Nephron progenitor cell (in vitro differentiated cells): ENCODE measurements around the gene PRCC.
"Not testable (repeated sequence)": the region's sequence is repeated elsewhere in the genome, so short reads cannot be mapped to it uniquely, and the experiment has no call there.

Experiments used
- DNase-seq: peaks from one replicate; pipeline ENCODE4 v3.0.0; 2021
- H3K27ac Mint-ChIP-seq: 2 replicates; pipeline ENCODE4 v1.8.0; 2021; ENCODE audit warnings: mild to moderate bottlenecking, moderate library complexity, mixed read lengths
- H3K27me3 Mint-ChIP-seq: 2 replicates; pipeline ENCODE4 v1.8.0; 2021; ENCODE audit warnings: mild to moderate bottlenecking, low read depth, mixed read lengths; ENCODE audit not compliant: poor library complexity
- H3K36me3 Mint-ChIP-seq: 2 replicates; pipeline ENCODE4 v1.8.0; 2021; ENCODE audit warnings: low read depth, mixed read lengths
- H3K4me1 Mint-ChIP-seq: 2 replicates; pipeline ENCODE4 v1.8.0; 2021; ENCODE audit warnings: mixed read lengths
- H3K4me3 Mint-ChIP-seq: 2 replicates; pipeline ENCODE4 v1.8.0; 2021; ENCODE audit warnings: mild to moderate bottlenecking, moderate library complexity, mixed read lengths
- H3K9me3 Mint-ChIP-seq: 2 replicates; pipeline ENCODE4 v1.8.0; 2021; ENCODE audit warnings: mild to moderate bottlenecking, moderate library complexity, mixed read lengths
- CTCF ChIP-seq: fragments of 200-600 bp; sonication (generic); IDR thresholded peaks from 2 replicates; pipeline ENCODE4 v1.5.0; 2021; ENCODE audit warnings: antibody characterized with exemption

PRCC gene

GRCh38 chr1:156754219-156754618 lies 13.1 kb upstream of the PRCC start:
- H3K27ac Mint-ChIP-seq: no peak overlapping the region

GRCh38 chr1:156755527-156755950 lies 11.8 kb upstream of the PRCC start:
- no peak for DNase-seq
- TF ChIP-seq CTCF: no peak

More at GRCh38 chr1:156754219-156754618, 13.1 kb upstream of the PRCC start:
- Mint-ChIP-seq H3K27me3 (no peaks in the 10 kb centered on the region), H3K4me1 (peaks cover 29% of the 10 kb centered on the region), H3K4me3 (peak overlapping the region; percentile 49), H3K36me3 (no peaks in the 10 kb centered on the region), H3K9me3 (no peaks in the 10 kb centered on the region)
- TF ChIP-seq CTCF: no peak
- no peak for DNase-seq

GRCh38 chr1:156756355-156756754 lies 11.0 kb upstream of the PRCC start:
- no peak overlapping the region for H3K4me3 Mint-ChIP-seq
- H3K27me3 Mint-ChIP-seq: no peaks in the 10 kb centered on the region
- no peaks in the 10 kb centered on the region for H3K36me3 Mint-ChIP-seq

More at GRCh38 chr1:156755527-156755950, 11.8 kb upstream of the PRCC start:
- H3K36me3 Mint-ChIP-seq: no peaks in the 10 kb centered on the region
- H3K27me3 Mint-ChIP-seq: no peaks in the 10 kb centered on the region
- H3K9me3 Mint-ChIP-seq: no peaks in the 10 kb centered on the region
- peaks cover 27% of the 10 kb centered on the region for H3K4me1 Mint-ChIP-seq
- no peak overlapping the region for H3K4me3 Mint-ChIP-seq
- peak overlapping the region; percentile 48 for H3K27ac Mint-ChIP-seq

GRCh38 chr1:156757572-156758253 lies 9.6 kb upstream of the PRCC start:
- H3K4me1 Mint-ChIP-seq: peaks cover 23% of the 10 kb centered on the region
- not testable (repeated sequence) for H3K27ac Mint-ChIP-seq, H3K36me3 Mint-ChIP-seq, H3K4me3 Mint-ChIP-seq, DNase-seq, H3K9me3 Mint-ChIP-seq, H3K27me3 Mint-ChIP-seq

More at GRCh38 chr1:156756355-156756754, 11.0 kb upstream of the PRCC start:
- DNase-seq: no peak
- no peak overlapping the region for H3K27ac Mint-ChIP-seq
- no peaks in the 10 kb centered on the region for H3K9me3 Mint-ChIP-seq
- no peak for TF ChIP-seq CTCF
- peaks cover 25% of the 10 kb centered on the region for H3K4me1 Mint-ChIP-seq

- no peak overlapping the region for H3K27ac Mint-ChIP-seq
- no peak for TF ChIP-seq CTCF
- H3K4me3 Mint-ChIP-seq: no peak overlapping the region
- peaks cover 19% of the 10 kb centered on the region for H3K4me1 Mint-ChIP-seq
- no peaks in the 10 kb centered on the region for H3K27me3 Mint-ChIP-seq
- DNase-seq: no peak
- no peaks in the 10 kb centered on the region for H3K9me3 Mint-ChIP-seq
- H3K36me3 Mint-ChIP-seq: no peaks in the 10 kb centered on the region
Observed at GRCh38 chr1:156760092-156760795, 7.1 kb upstream of the PRCC start.

GRCh38 chr1:156760796-156761104 lies 6.6 kb upstream of the PRCC start:
- no peaks in the 10 kb centered on the region for H3K36me3 Mint-ChIP-seq
- TF ChIP-seq CTCF: no peak
- no peaks in the 10 kb centered on the region for H3K27me3 Mint-ChIP-seq
- H3K4me1 Mint-ChIP-seq: peaks cover 19% of the 10 kb centered on the region
- no peak overlapping the region for H3K27ac Mint-ChIP-seq
- DNase-seq: no peak
- H3K9me3 Mint-ChIP-seq: no peaks in the 10 kb centered on the region
- no peak overlapping the region for H3K4me3 Mint-ChIP-seq

GRCh38 chr1:156765136-156765535 lies 2.2 kb upstream of the PRCC start:
- not testable (repeated sequence) for H3K4me3 Mint-ChIP-seq

More at GRCh38 chr1:156765136-156765535, 2.2 kb upstream of the PRCC start:
- H3K4me1 Mint-ChIP-seq: peaks cover 23% of the 10 kb centered on the region
- not testable (repeated sequence) for H3K9me3 Mint-ChIP-seq, H3K27me3 Mint-ChIP-seq, H3K27ac Mint-ChIP-seq, H3K36me3 Mint-ChIP-seq, DNase-seq
